Measurements from ENCODE around the gene CACNA1C.
A peak's percentile ranks its signal among the peaks of the same experiment; 100 is the strongest.

DNA sequence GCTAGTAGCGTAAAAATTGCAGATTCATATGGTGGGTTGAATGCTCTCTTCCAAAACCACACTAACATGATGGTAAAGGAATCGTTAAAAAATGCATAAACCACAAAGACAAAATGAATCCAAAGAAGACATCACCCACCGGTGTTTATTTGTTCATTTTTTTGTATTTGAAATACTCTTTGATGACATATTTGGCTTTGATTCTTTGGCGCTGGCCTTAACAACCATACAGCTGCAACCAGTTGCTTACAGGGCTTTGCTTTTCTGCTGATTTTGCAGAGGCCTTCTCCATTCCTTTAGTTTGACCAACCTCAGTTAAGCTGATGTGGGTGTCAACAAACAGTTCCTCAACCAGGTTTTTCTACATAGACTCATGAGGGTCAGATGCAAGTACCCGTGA, 103.5 kb downstream of the CACNA1C start:
- TF ChIP-seq, protein P1, sequence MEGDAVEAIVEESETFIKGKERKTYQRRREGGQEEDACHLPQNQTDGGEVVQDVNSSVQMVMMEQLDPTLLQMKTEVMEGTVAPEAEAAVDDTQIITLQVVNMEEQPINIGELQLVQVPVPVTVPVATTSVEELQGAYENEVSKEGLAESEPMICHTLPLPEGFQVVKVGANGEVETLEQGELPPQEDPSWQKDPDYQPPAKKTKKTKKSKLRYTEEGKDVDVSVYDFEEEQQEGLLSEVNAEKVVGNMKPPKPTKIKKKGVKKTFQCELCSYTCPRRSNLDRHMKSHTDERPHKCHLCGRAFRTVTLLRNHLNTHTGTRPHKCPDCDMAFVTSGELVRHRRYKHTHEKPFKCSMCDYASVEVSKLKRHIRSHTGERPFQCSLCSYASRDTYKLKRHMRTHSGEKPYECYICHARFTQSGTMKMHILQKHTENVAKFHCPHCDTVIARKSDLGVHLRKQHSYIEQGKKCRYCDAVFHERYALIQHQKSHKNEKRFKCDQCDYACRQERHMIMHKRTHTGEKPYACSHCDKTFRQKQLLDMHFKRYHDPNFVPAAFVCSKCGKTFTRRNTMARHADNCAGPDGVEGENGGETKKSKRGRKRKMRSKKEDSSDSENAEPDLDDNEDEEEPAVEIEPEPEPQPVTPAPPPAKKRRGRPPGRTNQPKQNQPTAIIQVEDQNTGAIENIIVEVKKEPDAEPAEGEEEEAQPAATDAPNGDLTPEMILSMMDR (conservative IDR thresholded peaks at IDR 0.05; ENCODE audit: low read depth, low read length): no peak
- TF ChIP-seq MAFK (IDR thresholded peaks at IDR 0.05; ENCODE audit: low read depth, low read length) (peak; percentile 61), CEBPB (IDR thresholded peaks at IDR 0.05; ENCODE audit: low read depth, low read length) (no peak), POLR2A (IDR thresholded peaks at IDR 0.05; ENCODE audit: low read depth, low read length) (no peak), RAD21 (IDR thresholded peaks at IDR 0.05; ENCODE audit: low read length) (no peak), NFE2L2 (IDR thresholded peaks at IDR 0.05; ENCODE audit: low read depth, low read length) (no peak)
- TF ChIP-seq, protein P2, sequence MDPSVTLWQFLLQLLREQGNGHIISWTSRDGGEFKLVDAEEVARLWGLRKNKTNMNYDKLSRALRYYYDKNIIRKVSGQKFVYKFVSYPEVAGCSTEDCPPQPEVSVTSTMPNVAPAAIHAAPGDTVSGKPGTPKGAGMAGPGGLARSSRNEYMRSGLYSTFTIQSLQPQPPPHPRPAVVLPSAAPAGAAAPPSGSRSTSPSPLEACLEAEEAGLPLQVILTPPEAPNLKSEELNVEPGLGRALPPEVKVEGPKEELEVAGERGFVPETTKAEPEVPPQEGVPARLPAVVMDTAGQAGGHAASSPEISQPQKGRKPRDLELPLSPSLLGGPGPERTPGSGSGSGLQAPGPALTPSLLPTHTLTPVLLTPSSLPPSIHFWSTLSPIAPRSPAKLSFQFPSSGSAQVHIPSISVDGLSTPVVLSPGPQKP (IDR thresholded peaks at IDR 0.05; ENCODE audit: borderline replicate concordance, low read depth, low read length): no peak

All from IMR-90 (cell line).